Measurements from ENCODE around the gene MSMB. TPM values are rescaled to one million over a fixed set of nuclear protein-coding genes. Genes with fewer than 3 reads are reported as not detected.

Gene MSMB
- total and polyA plus RNA-seq, 2 of the 8 experiments (the other 6 are each of a cell fraction or from before 2014, with no cell fraction given): not detected

DNA sequence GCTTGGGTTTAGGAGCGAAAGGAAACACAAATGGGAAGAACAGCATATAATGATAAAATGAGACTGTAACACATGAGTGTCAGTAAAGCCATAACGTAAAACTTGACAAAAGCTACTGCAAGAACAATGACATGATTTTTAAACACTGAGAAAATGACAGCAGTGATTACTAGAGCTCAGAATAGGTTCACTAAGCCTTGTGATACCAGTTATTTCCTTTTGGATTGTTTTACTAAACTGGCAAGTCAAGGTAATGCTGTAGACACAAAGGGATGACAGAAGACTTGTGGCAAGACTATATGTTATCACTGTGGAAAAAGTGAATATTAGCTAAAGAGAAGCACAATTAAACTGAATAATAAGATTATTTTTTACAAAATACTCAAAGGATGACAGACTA lies 28.3 kb downstream of the MSMB start:
- WGBS, 2 experiments (ENCODE audit: extremely low coverage in 1 of 2, insufficient coverage in 1 of 2, insufficient read length in 1 of 2, insufficient replicate concordance in 2 of 2, low coverage in 1 of 2, low lambda C conversion rate in 2 of 2, missing lambda C conversion rate in 1 of 2): 91% methylated on average over 2 of the region's 2 CpGs; no CpG with 5 or more reads in 1 of the 2 experiments
- Histone ChIP-seq H3K23ac (ENCODE audit: insufficient read length) (no peak overlapping the region), H3K4me2 (ENCODE audit: insufficient read depth in 1 of 2, low read depth in 2 of 2, low read length in 2 of 2) (no peak overlapping the region), H3K9me3 (ENCODE audit: insufficient read depth in 2 of 2, low read depth in 1 of 2, low read length in 1 of 2) (no peaks in the 10 kb centered on the region), H4K91ac (replicated peaks; ENCODE audit: insufficient read length, low read length) (no peak overlapping the region), H3K36me3 (ENCODE audit: control insufficient read depth in 2 of 4, insufficient read depth in 4 of 4, low read length in 3 of 4) (peaks cover 0 to 18% (median 8%) of the 10 kb centered on the region in 4 experiments; a peak in 6 of 8 replicates), H3K27ac (ENCODE audit: low read depth, low read length) (no peak overlapping the region), H3K4me3 (ENCODE audit: extremely low read depth in 1 of 4, insufficient read depth in 2 of 4, low read depth in 3 of 4, low read length in 4 of 4) (no peak overlapping the region; a peak in 1 of 8 replicates), H3K4ac (replicated peaks; ENCODE audit: insufficient read length, low read depth, low read length) (no peak overlapping the region), H2BK20ac (ENCODE audit: low read length) (no peak overlapping the region), H3K23me2 (ENCODE audit: low read depth, low read length) (no peaks in the 10 kb centered on the region), H2AFZ (ENCODE audit: low read length) (no peak overlapping the region), H3K27me3 (replicated peaks in 1 of 4; ENCODE audit: control insufficient read depth in 3 of 4, extremely low read depth in 1 of 4, insufficient read depth in 3 of 4, low read length in 3 of 4) (no peaks in the 10 kb centered on the region), H2BK5ac (ENCODE audit: low read depth, low read length) (no peak overlapping the region), H2BK15ac (ENCODE audit: low read length) (no peak overlapping the region), H4K8ac (ENCODE audit: extremely low read depth, insufficient read depth, low read length) (no peak overlapping the region), H3K18ac (ENCODE audit: extremely low read depth, low read length) (no peak overlapping the region), H3K4me1 (replicated peaks in 1 of 4; ENCODE audit: control insufficient read depth in 3 of 4, insufficient read depth in 4 of 4, low read length in 3 of 4) (peaks cover 0 to 7% (median 3%) of the 10 kb centered on the region in 4 experiments; a peak in 3 of 7 replicates), H4K20me1 (replicated peaks in 1 of 2; ENCODE audit: control insufficient read depth in 1 of 2, insufficient read depth in 2 of 2, low read length in 2 of 2) (peaks cover 9 to 10% of the 10 kb centered on the region in 2 experiments), H3K9ac (replicated peaks in 1 of 4; ENCODE audit: extremely low read depth in 1 of 4, low read depth in 3 of 4, low read length in 3 of 4) (no peak overlapping the region), H2AK5ac (ENCODE audit: low read depth, low read length) (no peak overlapping the region), H3K14ac (ENCODE audit: insufficient read length) (no peak overlapping the region), H3K79me2 (ENCODE audit: control insufficient read depth in 1 of 2, insufficient read depth in 2 of 2, low read length in 2 of 2) (peaks cover 3 to 57% of the 10 kb centered on the region in 2 experiments; a peak in 3 of 4 replicates), H4K5ac (ENCODE audit: insufficient read length, low read depth, low read length) (no peak overlapping the region), H3K79me1 (ENCODE audit: low read depth, low read length) (peaks cover 2% of the 10 kb centered on the region; the same call in 1 of the 2 replicates), H2BK120ac (replicated peaks; ENCODE audit: low read depth, low read length) (no peak overlapping the region), H2BK12ac (ENCODE audit: low read depth, low read length) (no peak overlapping the region), H3K56ac (replicated peaks; ENCODE audit: insufficient read length, low read depth, low read length) (no peak overlapping the region)
- ChIA-PET POLR2A (ENCODE audit: partially characterized antibody) (interaction anchor here (2.9 kb wide), 1 partner anchor 13 kb away, joined by 10 read pairs; no protein-coding TSS in a partner anchor), CTCF (ENCODE audit: partially characterized antibody) (interaction anchor here (1.7 kb wide), 1 partner anchor 9 kb away, joined by 5 read pairs; no protein-coding TSS in a partner anchor)
- DNase-seq (ENCODE audit: low read depth in 1 of 2, low spot score in 2 of 2) (no peak), FAIRE-seq (no peak)
- TF ChIP-seq KDM4A (IDR thresholded peaks at IDR 0.05; ENCODE audit: low read depth, low read length, severe bottlenecking): no peak
- TF ChIP-seq NRF1 (IDR thresholded peaks at IDR 0.05; ENCODE audit: low read depth, low read length): no peak
- no peak for TF ChIP-seq TBP (IDR thresholded peaks at IDR 0.05; ENCODE audit: low read depth, low read length)

Data from H1 (cell line).